Measurements from ENCODE around the gene TNS1. TPM values are rescaled to one million over a fixed set of nuclear protein-coding genes. Genes with fewer than 3 reads are reported as not detected.

Gene TNS1
- total RNA-seq, 1 experiment from 2014 or later, result 3.4 TPM

DNA sequence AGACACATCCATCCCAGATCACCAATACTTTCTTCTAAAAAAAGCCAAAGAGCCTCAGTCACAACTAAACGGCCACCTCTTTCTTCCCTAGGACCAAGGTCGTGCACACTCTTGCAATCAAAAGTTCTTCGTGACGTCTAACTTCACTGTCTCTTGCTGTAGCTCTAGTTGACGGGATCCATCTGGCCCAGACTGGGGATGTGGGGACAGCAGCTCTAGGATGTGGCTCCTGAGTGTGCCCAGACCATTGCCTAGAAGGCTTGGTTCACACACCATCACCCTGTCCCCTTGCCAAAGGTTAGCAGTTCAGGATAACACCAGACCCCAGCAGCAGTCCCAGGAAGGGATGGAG is 98.2 kb downstream of the TNS1 start:
- Histone ChIP-seq H3K18ac (ENCODE audit: insufficient read length, low read depth, low read length) (no peak overlapping the region), H3T11ph (ENCODE audit: low read length) (no peak overlapping the region), H3K27ac (ENCODE audit: insufficient read length, low read depth, low read length) (no peak overlapping the region), H3K4ac (ENCODE audit: low read depth, low read length) (no peak overlapping the region), H2BK15ac (ENCODE audit: low read depth, low read length) (no peak overlapping the region), H3K27me3 (ENCODE audit: insufficient read depth, low read length) (no peaks in the 10 kb centered on the region), H3K79me2 (ENCODE audit: insufficient read depth, low read length) (no peaks in the 10 kb centered on the region), H3K79me1 (ENCODE audit: insufficient read depth, low read depth, low read length, poor library complexity, severe bottlenecking) (no peaks in the 10 kb centered on the region), H3K14ac (ENCODE audit: insufficient read depth, low read length) (no peak overlapping the region), H4K5ac (ENCODE audit: insufficient read length, low read depth, low read length) (no peak overlapping the region), H2AK5ac (ENCODE audit: insufficient read length, low read length) (no peak overlapping the region), H4K8ac (replicated peaks; ENCODE audit: insufficient read length, low read depth, low read length) (no peak overlapping the region), H4K91ac (ENCODE audit: insufficient read length, low read depth, low read length) (no peak overlapping the region), H2BK120ac (ENCODE audit: low read depth, low read length, poor library complexity, severe bottlenecking) (no peak overlapping the region), H3K4me2 (ENCODE audit: insufficient read depth, insufficient read length, low read length) (no peak overlapping the region), H3K56ac (ENCODE audit: insufficient read length, low read depth, low read length) (no peak overlapping the region), H2BK20ac (ENCODE audit: low read depth, low read length, poor library complexity, severe bottlenecking) (no peak overlapping the region), H2BK5ac (ENCODE audit: insufficient read length, low read length) (no peak overlapping the region), H2BK12ac (ENCODE audit: insufficient read length, low read depth, low read length) (no peak overlapping the region), H4K20me1 (ENCODE audit: control insufficient read depth, insufficient read depth, insufficient read length) (no peaks in the 10 kb centered on the region), H3K4me1 (ENCODE audit: insufficient read depth, low read length) (no peaks in the 10 kb centered on the region), H3K23me2 (ENCODE audit: insufficient read length, low read depth, low read length, poor library complexity, severe bottlenecking) (no peaks in the 10 kb centered on the region), H3K9me3 (ENCODE audit: control insufficient read depth, low read depth, low read length) (no peaks in the 10 kb centered on the region), H3K23ac (ENCODE audit: insufficient read length, low read depth, low read length) (no peak overlapping the region), H2AFZ (ENCODE audit: low read length) (no peak overlapping the region), H3K9ac (ENCODE audit: extremely low read depth, insufficient read length, low read length) (no peak overlapping the region)
- TF ChIP-seq, protein P1, sequence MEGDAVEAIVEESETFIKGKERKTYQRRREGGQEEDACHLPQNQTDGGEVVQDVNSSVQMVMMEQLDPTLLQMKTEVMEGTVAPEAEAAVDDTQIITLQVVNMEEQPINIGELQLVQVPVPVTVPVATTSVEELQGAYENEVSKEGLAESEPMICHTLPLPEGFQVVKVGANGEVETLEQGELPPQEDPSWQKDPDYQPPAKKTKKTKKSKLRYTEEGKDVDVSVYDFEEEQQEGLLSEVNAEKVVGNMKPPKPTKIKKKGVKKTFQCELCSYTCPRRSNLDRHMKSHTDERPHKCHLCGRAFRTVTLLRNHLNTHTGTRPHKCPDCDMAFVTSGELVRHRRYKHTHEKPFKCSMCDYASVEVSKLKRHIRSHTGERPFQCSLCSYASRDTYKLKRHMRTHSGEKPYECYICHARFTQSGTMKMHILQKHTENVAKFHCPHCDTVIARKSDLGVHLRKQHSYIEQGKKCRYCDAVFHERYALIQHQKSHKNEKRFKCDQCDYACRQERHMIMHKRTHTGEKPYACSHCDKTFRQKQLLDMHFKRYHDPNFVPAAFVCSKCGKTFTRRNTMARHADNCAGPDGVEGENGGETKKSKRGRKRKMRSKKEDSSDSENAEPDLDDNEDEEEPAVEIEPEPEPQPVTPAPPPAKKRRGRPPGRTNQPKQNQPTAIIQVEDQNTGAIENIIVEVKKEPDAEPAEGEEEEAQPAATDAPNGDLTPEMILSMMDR (conservative IDR thresholded peaks at IDR 0.05), result no peak
- no peak overlapping the region for H3K4me3 Mint-ChIP-seq
- peaks cover 10 to 26% of the 10 kb centered on the region in 2 experiments for H3K4me1 Mint-ChIP-seq
- H3K36me3 Mint-ChIP-seq (ENCODE audit: insufficient read depth in 1 of 3, low read depth in 3 of 3), result no peaks in the 10 kb centered on the region; a peak in 1 of 7 replicates
- H3K9me3 Mint-ChIP-seq, result no peaks in the 10 kb centered on the region
- peaks cover 2% of the 10 kb centered on the region; the same call in 1 of the 2 replicates for H3K27me3 Mint-ChIP-seq (ENCODE audit: low read depth)
- no peak overlapping the region; a peak in 1 of 7 replicates for H3K27ac Mint-ChIP-seq
- DNase-seq, result no peak
- no CpG with 5 or more reads among the region's 5 CpGs for WGBS (ENCODE audit: extremely low coverage, insufficient read length, low lambda C conversion rate)
